ENCODE data around the gene RTP1. TPM values are rescaled to one million over a fixed set of nuclear protein-coding genes. Genes with fewer than 3 reads are reported as not detected.
"Not testable (repeated sequence)": the region's sequence is repeated elsewhere in the genome, so short reads cannot be mapped to it uniquely, and the experiment has no call there.

RTP1 gene
- polyA plus RNA-seq, 4 donors, result not detected

- no peak for DNase-seq (ENCODE audit: low read depth in 4 of 4, low spot score in 3 of 4)
These were observed 40.5 kb downstream of the RTP1 start for GRCh38 chr3:187237741-187238140.

DNA sequence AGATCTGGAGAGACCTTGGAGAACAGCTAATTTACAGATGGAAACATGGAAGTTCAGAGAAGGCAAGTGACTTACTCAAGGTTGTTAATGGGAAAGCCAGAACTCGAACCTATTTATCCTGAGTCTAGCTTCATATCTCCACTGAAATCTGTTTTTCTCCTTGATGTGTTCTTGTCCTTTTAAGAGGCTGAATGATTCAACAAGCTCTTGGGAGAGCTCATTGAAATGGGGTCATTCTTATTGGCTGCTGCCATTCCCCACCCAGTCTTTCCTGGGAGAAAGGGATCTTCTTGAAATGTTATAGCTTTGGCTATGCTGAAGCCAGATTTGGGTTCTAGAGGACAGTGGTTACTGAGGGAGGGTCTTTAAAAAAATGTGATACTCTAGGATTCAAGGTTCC, 41.0 kb downstream of the RTP1 start:
- no peak for DNase-seq (ENCODE audit: low read depth in 4 of 4, low spot score in 3 of 4)

DNA sequence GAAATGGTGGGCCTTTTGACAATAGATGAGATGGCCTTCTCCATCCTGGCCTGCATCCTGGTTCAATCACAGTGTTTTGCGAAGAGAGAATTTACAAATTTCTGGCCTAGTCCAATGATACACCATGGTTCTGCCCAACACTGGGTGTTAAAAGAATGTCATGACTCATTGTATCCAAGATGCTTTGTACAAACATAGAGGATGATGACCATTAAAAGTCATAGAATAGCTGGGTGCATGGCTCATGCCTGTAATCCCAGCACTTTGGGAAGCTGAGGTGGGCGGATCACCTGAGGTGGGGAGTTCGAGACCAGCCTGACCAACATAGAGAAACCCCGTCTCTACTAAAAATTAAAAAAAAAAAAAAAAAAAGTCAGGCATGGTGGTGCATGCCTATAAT, 41.5 kb downstream of the RTP1 start:
- DNase-seq (ENCODE audit: low read depth in 4 of 4, low spot score in 3 of 4), result not testable (repeated sequence)

DNA sequence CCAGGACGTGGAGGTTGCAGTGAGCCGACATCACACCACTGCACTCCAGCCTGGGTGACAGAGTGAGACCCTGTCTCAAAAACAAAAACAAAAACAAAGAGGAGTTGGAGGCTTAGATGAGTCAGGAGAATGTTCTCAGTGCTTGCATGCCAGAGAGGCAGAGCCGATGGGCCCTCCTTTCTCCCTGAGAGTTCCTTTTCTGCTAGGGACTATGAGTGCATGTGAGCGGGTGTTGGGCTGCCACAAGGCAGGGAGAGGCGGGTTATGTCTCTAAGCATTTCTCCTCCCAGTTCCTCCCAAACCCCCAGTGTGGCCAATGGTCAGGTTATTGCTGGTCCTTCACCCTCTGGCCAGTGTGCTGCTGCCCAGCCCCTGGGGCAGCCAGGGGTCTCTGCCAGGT, 45.1 kb downstream of the RTP1 start:
- no peak for DNase-seq (ENCODE audit: low read depth in 4 of 4, low spot score in 3 of 4)

GRCh38 chr3:187242900-187243299, 45.6 kb downstream of the RTP1 start:
- no peak for DNase-seq (ENCODE audit: low read depth in 4 of 4, low spot score in 3 of 4)

DNA sequence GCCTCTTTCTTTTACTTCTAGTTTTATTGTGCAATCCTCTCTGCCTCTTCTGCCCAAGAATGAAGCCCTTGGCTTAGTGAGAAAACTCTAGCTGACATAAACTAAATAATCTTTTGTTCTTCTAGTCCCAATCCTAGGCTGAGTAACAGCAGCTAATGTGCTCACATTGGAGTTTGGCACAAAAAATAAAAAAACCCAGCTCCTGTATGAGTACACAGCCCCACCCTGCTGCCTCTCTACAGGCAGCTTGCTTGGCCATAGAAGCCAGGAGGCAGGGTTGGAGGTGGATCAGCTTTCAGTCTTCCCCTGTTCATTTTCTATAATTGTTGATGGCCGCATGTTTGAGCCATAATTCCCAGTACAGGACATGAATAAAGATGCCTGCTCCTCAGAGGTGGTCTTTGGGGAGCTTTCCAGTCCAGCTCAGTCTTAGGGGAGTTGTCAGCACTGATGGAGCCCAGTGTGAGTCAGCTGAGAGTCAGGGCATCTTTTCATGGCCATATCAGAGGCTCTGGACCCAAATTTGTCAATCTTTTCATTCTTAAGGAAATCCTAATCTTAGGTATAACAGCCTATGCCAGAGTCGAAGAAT, 46.7 kb downstream of the RTP1 start:
- no peak for DNase-seq (ENCODE audit: low read depth in 4 of 4, low spot score in 3 of 4)

- DNase-seq (ENCODE audit: low read depth in 4 of 4, low spot score in 3 of 4), result no peak
These were observed 50.1 kb downstream of the RTP1 start for GRCh38 chr3:187247398-187247797.

Other genes starting within 250 kb of the RTP1 start
- 10 to 100 TPM; 14.6 to 21.3 (median 19.5) TPM for gene RPL39L, start 58.0 kb upstream of the RTP1 start, polyA plus RNA-seq (ENCODE audit: insufficient read length in 4 of 4)
- 1 to 10 TPM; 6.8 to 8.9 (median 7.7) TPM for gene MASP1, start 94.3 kb downstream of the RTP1 start, polyA plus RNA-seq (ENCODE audit: insufficient read length in 4 of 4)
- gene RTP4, start 170.9 kb downstream of the RTP1 start, polyA plus RNA-seq (ENCODE audit: insufficient read length in 4 of 4), result under 1 TPM; 0.60 to 0.91 (median 0.76) TPM